AG04450 (cell line): Measurements from ENCODE around the gene PFKP. TPM values are rescaled to one million over a fixed set of nuclear protein-coding genes. Genes with fewer than 3 reads are reported as not detected.
"Not testable (repeated sequence)": the region's sequence is repeated elsewhere in the genome, so short reads cannot be mapped to it uniquely, and the experiment has no call there.

Source experiments
- CTCF ChIA-PET: fragments of 300-600, 350-600 bp; formaldehyde crosslinking; extraction: SDS; loops from one replicate; lab custom pipeline; 2022; ENCODE audit warnings: antibody characterized with exemption, inconsistent platforms; lab: Charles Lee
- POLR2A ChIA-PET: fragments of 350-600 bp; formaldehyde crosslinking; extraction: SDS; loops from one replicate; lab custom pipeline; 2021; ENCODE audit warnings: antibody characterized with exemption, inconsistent platforms; lab: Yijun Ruan, JAX
- DNase-seq: peaks from one replicate; pipeline ENCODE4 v3.0.0-alpha.2; 2011; ENCODE audit warnings: low read depth, low spot score
- H3K27ac ChIP-seq: one replicate; pipeline ENCODE4 v1.5.1; 2012; ENCODE audit warnings: low read depth, low read length, control low read depth
- H3K27me3 ChIP-seq: one replicate; pipeline ENCODE4 v1.6.0; 2012; ENCODE audit warnings: low read length; ENCODE audit not compliant: control insufficient read depth, insufficient read depth
- H3K4me3 ChIP-seq: 2 replicates; pipeline ENCODE4 v1.5.1; 2011; ENCODE audit warnings: mild to moderate bottlenecking, low read depth, low read length, control low read depth
- H3K9me3 ChIP-seq: 2 replicates; pipeline ENCODE4 v1.5.1; 2012; ENCODE audit warnings: low read length; ENCODE audit not compliant: control insufficient read depth, insufficient read depth
- CTCF ChIP-seq: IDR thresholded peaks from 2 replicates; pipeline ENCODE4 v1.5.1; 2011; ENCODE audit warnings: low read depth, low read length, control low read depth, inconsistent platforms
- polyA plus RNA-seq: library from polyadenylated mRNA; depleted of rRNA; stranded (reverse); fragments of >200 nt; gene quantifications from 2 replicates; pipeline ENCODE4 v1.2.3, GENCODE V29; 2011

The PFKP gene
- polyA plus RNA-seq, 1 experiment: 122 TPM

GRCh38 chr10:3054851-3055199 is 12.5 kb upstream of the PFKP start:
- no peak overlapping the region for H3K4me3 ChIP-seq
- DNase-seq: no peak
- H3K27me3 ChIP-seq: no peaks in the 10 kb centered on the region
- H3K27ac ChIP-seq: peak overlapping the region; percentile 33
- TF ChIP-seq CTCF: no peak
- H3K9me3 ChIP-seq: no peaks in the 10 kb centered on the region; the same call in 1 of the 2 replicates
- POLR2A ChIA-PET: interaction anchor here (0.8 kb wide), 1 partner anchor 9 kb away, joined by 3 read pairs; no protein-coding TSS in a partner anchor
- CTCF ChIA-PET: interaction anchor here (2.3 to 3.3 kb wide), 2 partner anchors 11 to 127 kb away, joined by 8 to 25 read pairs; no protein-coding TSS in a partner anchor

GRCh38 chr10:3056280-3057037 is 10.9 kb upstream of the PFKP start:
- no peaks in the 10 kb centered on the region; the same call in 1 of the 2 replicates for H3K9me3 ChIP-seq
- H3K27ac ChIP-seq: no peak overlapping the region
- TF ChIP-seq CTCF: no peak
- CTCF ChIA-PET: no interaction called here
- no peaks in the 10 kb centered on the region for H3K27me3 ChIP-seq
- no peak overlapping the region for H3K4me3 ChIP-seq
- POLR2A ChIA-PET: no interaction called here
- no peak for DNase-seq

GRCh38 chr10:3057946-3058345 is 9.4 kb upstream of the PFKP start:
- CTCF ChIA-PET: interaction anchor here (1.4 kb wide), 1 partner anchor 14 kb away, joined by 4 read pairs; no protein-coding TSS in a partner anchor

GRCh38 chr10:3059974-3060373 is 7.4 kb upstream of the PFKP start:
- CTCF ChIA-PET: no interaction called here
- Histone ChIP-seq H3K9me3 (no peaks in the 10 kb centered on the region), H3K27me3 (no peaks in the 10 kb centered on the region), H3K4me3 (no peak overlapping the region), H3K27ac (no peak overlapping the region)
- no peak for TF ChIP-seq CTCF
- no peak for DNase-seq
- POLR2A ChIA-PET: no interaction called here

More at GRCh38 chr10:3057946-3058345, 9.4 kb upstream of the PFKP start:
- no peak for DNase-seq
- POLR2A ChIA-PET: no interaction called here
- H3K27me3 ChIP-seq: no peaks in the 10 kb centered on the region
- no peaks in the 10 kb centered on the region for H3K9me3 ChIP-seq
- TF ChIP-seq CTCF: no peak
- no peak overlapping the region for H3K4me3 ChIP-seq
- no peak overlapping the region for H3K27ac ChIP-seq

GRCh38 chr10:3060481-3060889 is 6.9 kb upstream of the PFKP start:
- CTCF ChIA-PET: no interaction called here

GRCh38 chr10:3061323-3061898 is 5.9 kb upstream of the PFKP start:
- H3K27ac ChIP-seq, CTCF ChIA-PET, H3K4me3 ChIP-seq, DNase-seq, H3K9me3 ChIP-seq, H3K27me3 ChIP-seq, POLR2A ChIA-PET: not testable (repeated sequence)

More at GRCh38 chr10:3060481-3060889, 6.9 kb upstream of the PFKP start:
- TF ChIP-seq CTCF: no peak
- no peak overlapping the region for H3K27ac ChIP-seq
- no peak overlapping the region for H3K4me3 ChIP-seq
- DNase-seq: no peak
- no peaks in the 10 kb centered on the region for H3K27me3 ChIP-seq
- no peaks in the 10 kb centered on the region for H3K9me3 ChIP-seq
- POLR2A ChIA-PET: no interaction called here
